Caco-2 (cell line): ENCODE results near the gene RPS25. TPM values are rescaled to one million over a fixed set of nuclear protein-coding genes. Genes with fewer than 3 reads are reported as not detected.
"Not testable (repeated sequence)": the region's sequence is repeated elsewhere in the genome, so short reads cannot be mapped to it uniquely, and the experiment has no call there.

Experiments
- BruUV-seq: library from RNA; stranded (reverse); fragments of 400-500 nt; replicated peaks from 2 replicates; lab custom pipeline; 2021; lab: Mats Ljungman, UMichigan
- CTCF ChIA-PET: fragments of 300-600 bp; sonication (Branson Sonifier 250); formaldehyde crosslinking; loops from one replicate; lab custom pipeline; 2022; ENCODE audit warnings: antibody characterized with exemption; lab: Charles Lee
- POLR2A ChIA-PET: fragments of 300-600 bp; sonication (Branson Sonifier 250); formaldehyde crosslinking; loops from one replicate; lab custom pipeline; 2022; ENCODE audit warnings: antibody characterized with exemption; lab: Charles Lee
- DNase-seq, 2 experiments: peaks; one replicate each; pipeline versions ENCODE4 v3.0.0 to v3.0.0-alpha.2; 2020 to 2022
- H3K27me3 ChIP-seq: replicated peaks from 2 replicates; pipeline ENCODE4 v1.6.0; 2011; ENCODE audit warnings: low read length; ENCODE audit not compliant: control insufficient read depth, insufficient read depth
- H3K36me3 ChIP-seq: 2 replicates; pipeline ENCODE4 v1.5.1; 2011; ENCODE audit warnings: low read length; ENCODE audit not compliant: control insufficient read depth, insufficient read depth
- H3K4me1 ChIP-seq: fragments of 250-450 bp; sonication (Bioruptor Pico); 2 replicates; pipeline ENCODE4 v1.5.1; 2020; ENCODE audit warnings: mild to moderate bottlenecking
- H3K4me3 ChIP-seq: 2 replicates; pipeline ENCODE4 v1.5.1; 2011; ENCODE audit warnings: low read depth, mild to moderate bottlenecking, control low read depth, low read length
- H3K9me3 ChIP-seq: fragments of 250-450 bp; sonication (Bioruptor Pico); 2 replicates; pipeline ENCODE4 v1.5.1; 2020; ENCODE audit warnings: mild to moderate bottlenecking, moderate library complexity
- H3K27ac Mint-ChIP-seq: one replicate; pipeline ENCODE4 v1.8.0; 2022; ENCODE audit warnings: mixed read lengths; ENCODE audit not compliant: unreplicated experiment
- H3K27me3 Mint-ChIP-seq: one replicate; pipeline ENCODE4 v1.8.0; 2022; ENCODE audit warnings: mixed read lengths; ENCODE audit not compliant: insufficient read depth, unreplicated experiment
- H3K36me3 Mint-ChIP-seq: one replicate; pipeline ENCODE4 v1.8.0; 2022; ENCODE audit warnings: mild to moderate bottlenecking, mixed read lengths; ENCODE audit not compliant: insufficient read depth, unreplicated experiment
- H3K4me1 Mint-ChIP-seq: one replicate; pipeline ENCODE4 v1.8.0; 2022; ENCODE audit warnings: low read depth, mixed read lengths; ENCODE audit not compliant: unreplicated experiment
- H3K4me3 Mint-ChIP-seq: one replicate; pipeline ENCODE4 v1.8.0; 2022; ENCODE audit warnings: mild to moderate bottlenecking, moderate library complexity, mixed read lengths; ENCODE audit not compliant: unreplicated experiment
- H3K9me3 Mint-ChIP-seq: one replicate; pipeline ENCODE4 v1.8.0; 2022; ENCODE audit warnings: mixed read lengths; ENCODE audit not compliant: unreplicated experiment
- CTCF ChIP-seq, 2 experiments: fragments of 200-600 bp in 1 of 2; IDR thresholded peaks; 1 replicate in 1 of 2; 2 replicates in 1 of 2; pipeline versions ENCODE4 v1.5.1 to v1.8.0; 2011 to 2022; ENCODE audit warnings: antibody characterized with exemption in 1 of 2, control low read depth in 1 of 2, inconsistent platforms in 1 of 2, low read depth in 1 of 2, low read length in 1 of 2, mild to moderate bottlenecking in 1 of 2, moderate library complexity in 1 of 2; ENCODE audit not compliant: insufficient read depth in 1 of 2, severe bottlenecking in 1 of 2, unreplicated experiment in 1 of 2
- intact Hi-C: fragments of 100-400 bp; cut with micrococcal nuclease; formaldehyde crosslinking; loops from one replicate; pipeline ENCODE4 v1.10.0; 2022; ENCODE audit not compliant: unreplicated experiment
- total RNA-seq: library from RNA; stranded (reverse); gene quantifications from 2 replicates; pipeline ENCODE4 v1.2.3, GENCODE V29; 2022

Gene RPS25
- total RNA-seq, 1 experiment from 2014 or later: 1,811 TPM

GRCh38 chr11:119019996-119020395 lies 1.9 kb upstream of the RPS25 start:
- no peak for DNase-seq

GRCh38 chr11:119017377-119017776 lies 766 bp downstream of the RPS25 start:
- peak overlapping the region; percentile 91 for H3K4me3 ChIP-seq
- BruUV-seq, CTCF ChIA-PET, intact Hi-C loops, H3K27me3 Mint-ChIP-seq, H3K9me3 Mint-ChIP-seq, DNase-seq, H3K27me3 ChIP-seq, H3K9me3 ChIP-seq: not testable (repeated sequence)
- POLR2A ChIA-PET: interaction anchor here (0.7 to 1.0 kb wide), 3 partner anchors 67 to 151 kb away, joined by 3 read pairs; partner anchors contain the start of genes DPAGT1 and HMBS
- Mint-ChIP-seq H3K36me3 (peaks cover 99% of the 10 kb centered on the region), H3K27ac (peak overlapping the region; percentile 98), H3K4me1 (peaks cover 23% of the 10 kb centered on the region), H3K4me3 (peak overlapping the region; percentile 96)
- H3K36me3 ChIP-seq: peaks cover 12% of the 10 kb centered on the region
- H3K4me1 ChIP-seq: peaks cover 41% of the 10 kb centered on the region

More at GRCh38 chr11:119019996-119020395, 1.9 kb upstream of the RPS25 start:
- TF ChIP-seq CTCF (IDR thresholded peaks at IDR 0.05; ENCODE audit: insufficient read depth in 1 of 2, low read depth in 1 of 2, low read length in 1 of 2, severe bottlenecking in 1 of 2, unreplicated experiment in 1 of 2): no peak
- H3K4me1 Mint-ChIP-seq: peaks cover 39% of the 10 kb centered on the region
- H3K4me3 ChIP-seq: peak overlapping the region; percentile 91
- H3K27ac Mint-ChIP-seq: peak overlapping the region; percentile 98
- H3K9me3 ChIP-seq: no peaks in the 10 kb centered on the region
- no TSS peak for BruUV-seq
- H3K9me3 Mint-ChIP-seq: no peaks in the 10 kb centered on the region
- peaks cover 12% of the 10 kb centered on the region for H3K36me3 ChIP-seq
- peak overlapping the region; percentile 96 for H3K4me3 Mint-ChIP-seq
- peaks cover 63% of the 10 kb centered on the region for H3K4me1 ChIP-seq
- H3K27me3 ChIP-seq: no peaks in the 10 kb centered on the region
- ChIA-PET CTCF (interaction anchor here (0.9 kb wide), 1 partner anchor 10 kb away, joined by 5 read pairs; the partner anchor contains the start of gene SLC37A4), POLR2A (interaction anchor here (1.0 to 2.2 kb wide), 2 partner anchors 21 to 22 kb away, joined by 3 to 13 read pairs; partner anchors contain the start of gene CENATAC)
- intact Hi-C loops: loop anchor here (2.0 kb wide), 1 partner anchor 75 kb away; a partner anchor contains a TSS
- H3K27me3 Mint-ChIP-seq: no peaks in the 10 kb centered on the region
- H3K36me3 Mint-ChIP-seq: peaks cover 99% of the 10 kb centered on the region

GRCh38 chr11:119016216-119017009 lies 1.7 kb downstream of the RPS25 start:
- Mint-ChIP-seq H3K4me3 (peak overlapping the region; percentile 96), H3K4me1 (peaks cover 15% of the 10 kb centered on the region), H3K27ac (no peak overlapping the region), H3K9me3 (no peaks in the 10 kb centered on the region), H3K36me3 (peaks cover 96% of the 10 kb centered on the region), H3K27me3 (no peaks in the 10 kb centered on the region)
- TF ChIP-seq CTCF (IDR thresholded peaks at IDR 0.05; ENCODE audit: insufficient read depth in 1 of 2, low read depth in 1 of 2, low read length in 1 of 2, severe bottlenecking in 1 of 2, unreplicated experiment in 1 of 2): no peak
- Histone ChIP-seq H3K4me3 (peak overlapping the region; percentile 19), H3K36me3 (peaks cover 12% of the 10 kb centered on the region), H3K27me3 (no peaks in the 10 kb centered on the region), H3K4me1 (peaks cover 31% of the 10 kb centered on the region), H3K9me3 (no peaks in the 10 kb centered on the region)
- intact Hi-C loops: no loop called here
- ChIA-PET CTCF (no interaction called here), POLR2A (interaction anchor here (0.6 to 1.8 kb wide), 2 partner anchors 17 to 387 kb away, joined by 4 to 11 read pairs; no protein-coding TSS in a partner anchor)
- BruUV-seq: no TSS peak
- DNase-seq: no peak
